HepG2 (cell line): Measurements from ENCODE around the gene PPP4C. TPM values are rescaled to one million over a fixed set of nuclear protein-coding genes. Genes with fewer than 3 reads are reported as not detected.

Source experiments
- AGO1 ChIP-seq: fragments of 200-400 bp; formaldehyde crosslinking; IDR thresholded peaks from 2 replicates; pipeline ENCODE4 v1.6.1; 2017; ENCODE audit warnings: mild to moderate bottlenecking, low read depth, low read length, moderate library complexity; ENCODE audit not compliant: poor library complexity, severe bottlenecking
- FOSL1 ChIP-seq: sonication (generic); formaldehyde crosslinking; IDR thresholded peaks from 2 replicates; pipeline ENCODE4 v1.9.0; 2021; ENCODE audit warnings: missing genetic modification reagents, borderline replicate concordance
- MYC ChIP-seq: sonication (generic); formaldehyde crosslinking; IDR thresholded peaks from 2 replicates; pipeline ENCODE4 v1.9.0; 2021; ENCODE audit warnings: missing genetic modification reagents, borderline replicate concordance
- NONO ChIP-seq, 2 experiments: fragments of 450-650 bp in 1 of 2; sonication (generic) in 1 of 2; formaldehyde crosslinking in 1 of 2; IDR thresholded peaks in 1 of 2; conservative IDR thresholded peaks in 1 of 2; 2 replicates each; pipeline versions ENCODE4 v1.6.1 to v1.8.0; 2017 to 2022; ENCODE audit warnings: mild to moderate bottlenecking in 1 of 2, missing genetic modification reagents in 1 of 2, moderate library complexity in 1 of 2
- SMAD3 ChIP-seq: sonication (generic); formaldehyde crosslinking; IDR thresholded peaks from 2 replicates; pipeline ENCODE4 v1.4.0; 2020; ENCODE audit warnings: missing genetic modification reagents
- SPEN ChIP-seq: sonication (generic); formaldehyde crosslinking; IDR thresholded peaks from 2 replicates; pipeline ENCODE4 v1.5.1; 2020; ENCODE audit warnings: low read depth, mild to moderate bottlenecking, missing genetic modification reagents
- ZBTB20 ChIP-seq: sonication (generic); formaldehyde crosslinking; IDR thresholded peaks from 2 replicates; pipeline ENCODE4 v1.8.1; 2023; ENCODE audit warnings: missing genetic modification reagents, low read depth, mild to moderate bottlenecking, borderline replicate concordance
- ZC3H13 ChIP-seq: sonication (generic); formaldehyde crosslinking; IDR thresholded peaks from 2 replicates; pipeline ENCODE4 v1.8.1; 2023; ENCODE audit warnings: mild to moderate bottlenecking, missing genetic modification reagents, moderate library complexity
- ZNF577 ChIP-seq: sonication (generic); formaldehyde crosslinking; IDR thresholded peaks from 2 replicates; pipeline ENCODE4 v1.4.0; 2020; ENCODE audit warnings: mild to moderate bottlenecking, low read depth, missing genetic modification reagents, borderline replicate concordance
- ZNF709 ChIP-seq: sonication (generic); formaldehyde crosslinking; IDR thresholded peaks from 2 replicates; pipeline ENCODE4 v1.5.0; 2020; ENCODE audit warnings: mild to moderate bottlenecking, missing genetic modification reagents
- ZNF749 ChIP-seq: sonication (generic); formaldehyde crosslinking; IDR thresholded peaks from 2 replicates; pipeline ENCODE4 v1.8.0; 2022; ENCODE audit warnings: mild to moderate bottlenecking, missing genetic modification reagents, moderate library complexity, borderline replicate concordance
- ZNF777 ChIP-seq: sonication (generic); formaldehyde crosslinking; IDR thresholded peaks from 2 replicates; pipeline ENCODE4 v1.4.0; 2020; ENCODE audit warnings: missing genetic modification reagents
- ZNF816 ChIP-seq: sonication (generic); formaldehyde crosslinking; IDR thresholded peaks from 2 replicates; pipeline ENCODE4 v1.8.0; 2022; ENCODE audit warnings: missing genetic modification reagents, mild to moderate bottlenecking, borderline replicate concordance
- polyA plus RNA-seq, 8 experiments: library from polyadenylated mRNA; depleted of rRNA in 3 of 8; stranded (reverse) in 7 of 8; unstranded in 1 of 8; fragments of >200 nt; fragmentation: Illumina TruSeq in 4 of 8; extraction: Trizol in 4 of 8; gene quantifications; 2 replicates each; pipeline versions ENCODE4 v1.2.1 to v1.2.3, GENCODE V29; 2011 to 2016; ENCODE audit warnings: low read depth in 4 of 8, missing spikeins in 1 of 8, mixed read lengths in 1 of 8; ENCODE audit not compliant: insufficient read depth in 1 of 8
- total RNA-seq, 5 experiments: library from RNA; depleted of rRNA; stranded (reverse); fragments of >200 nt; fragmentation: Illumina TruSeq; extraction: Trizol; gene quantifications; 2 replicates each; pipeline ENCODE4 v1.2.3, GENCODE V29; 2016; ENCODE audit warnings: low read depth in 1 of 5
- TF ChIP-seq, protein P1 (sequence below): sonication (generic); formaldehyde crosslinking; IDR thresholded peaks from 2 replicates; pipeline ENCODE4 v1.4.0; 2020; ENCODE audit warnings: missing genetic modification reagents, borderline replicate concordance
- TF ChIP-seq, protein P2 (sequence below): sonication (generic); formaldehyde crosslinking; IDR thresholded peaks from 2 replicates; pipeline ENCODE4 v1.8.1; 2023; ENCODE audit warnings: mild to moderate bottlenecking, missing genetic modification reagents, borderline replicate concordance
- TF ChIP-seq, protein P3 (sequence below): sonication (generic); formaldehyde crosslinking; IDR thresholded peaks from 2 replicates; pipeline ENCODE4 v1.4.0; 2020; ENCODE audit warnings: mild to moderate bottlenecking, missing genetic modification reagents
- TF ChIP-seq, protein P4 (sequence below): sonication (generic); formaldehyde crosslinking; IDR thresholded peaks from 2 replicates; pipeline ENCODE4 v1.4.0; 2020; ENCODE audit warnings: mild to moderate bottlenecking, missing genetic modification reagents

PPP4C gene
- total and polyA plus RNA-seq, 2 of the 13 experiments (the other 11 are each of a cell fraction or from before 2014, with no cell fraction given), result 176 to 220 TPM

DNA sequence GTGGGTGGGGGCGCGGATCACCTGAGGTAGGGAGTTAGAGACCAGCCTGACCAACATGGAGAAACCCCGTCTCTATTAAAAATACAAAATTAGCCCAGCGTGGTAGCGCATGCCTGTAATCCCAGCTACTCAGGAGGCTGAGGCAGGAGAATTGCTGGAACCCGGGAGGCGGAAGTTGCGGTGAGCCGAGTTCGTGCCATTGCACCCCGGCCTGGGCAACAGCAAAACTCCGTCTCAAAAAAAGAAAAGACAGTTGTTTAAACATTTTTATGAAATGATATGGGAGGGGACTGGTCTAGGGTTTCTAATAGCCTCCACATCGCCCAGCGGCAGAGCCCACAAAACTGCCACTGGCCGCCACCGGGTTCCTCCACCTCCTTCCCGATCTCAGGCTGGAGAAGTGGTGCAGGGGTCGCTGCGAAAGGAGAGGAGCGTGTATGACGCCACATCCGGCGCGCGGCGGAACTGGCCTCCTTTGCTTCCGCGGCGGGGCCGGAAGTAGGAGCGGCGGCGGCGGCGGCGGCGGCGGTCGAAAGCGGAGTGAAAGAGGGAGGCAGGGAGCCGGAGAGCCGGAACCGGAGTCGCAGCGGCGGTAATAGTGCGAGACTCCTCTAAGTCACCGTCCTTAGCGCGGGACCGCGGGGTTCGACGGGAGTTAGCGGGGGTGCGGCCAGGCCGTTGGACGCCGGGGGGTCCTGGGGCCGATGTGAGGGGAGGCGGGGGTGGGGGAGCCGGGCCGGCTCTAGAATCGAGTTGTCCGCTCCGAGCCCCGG lies at the start of gene PPP4C (continued):
- TF ChIP-seq, protein P1, sequence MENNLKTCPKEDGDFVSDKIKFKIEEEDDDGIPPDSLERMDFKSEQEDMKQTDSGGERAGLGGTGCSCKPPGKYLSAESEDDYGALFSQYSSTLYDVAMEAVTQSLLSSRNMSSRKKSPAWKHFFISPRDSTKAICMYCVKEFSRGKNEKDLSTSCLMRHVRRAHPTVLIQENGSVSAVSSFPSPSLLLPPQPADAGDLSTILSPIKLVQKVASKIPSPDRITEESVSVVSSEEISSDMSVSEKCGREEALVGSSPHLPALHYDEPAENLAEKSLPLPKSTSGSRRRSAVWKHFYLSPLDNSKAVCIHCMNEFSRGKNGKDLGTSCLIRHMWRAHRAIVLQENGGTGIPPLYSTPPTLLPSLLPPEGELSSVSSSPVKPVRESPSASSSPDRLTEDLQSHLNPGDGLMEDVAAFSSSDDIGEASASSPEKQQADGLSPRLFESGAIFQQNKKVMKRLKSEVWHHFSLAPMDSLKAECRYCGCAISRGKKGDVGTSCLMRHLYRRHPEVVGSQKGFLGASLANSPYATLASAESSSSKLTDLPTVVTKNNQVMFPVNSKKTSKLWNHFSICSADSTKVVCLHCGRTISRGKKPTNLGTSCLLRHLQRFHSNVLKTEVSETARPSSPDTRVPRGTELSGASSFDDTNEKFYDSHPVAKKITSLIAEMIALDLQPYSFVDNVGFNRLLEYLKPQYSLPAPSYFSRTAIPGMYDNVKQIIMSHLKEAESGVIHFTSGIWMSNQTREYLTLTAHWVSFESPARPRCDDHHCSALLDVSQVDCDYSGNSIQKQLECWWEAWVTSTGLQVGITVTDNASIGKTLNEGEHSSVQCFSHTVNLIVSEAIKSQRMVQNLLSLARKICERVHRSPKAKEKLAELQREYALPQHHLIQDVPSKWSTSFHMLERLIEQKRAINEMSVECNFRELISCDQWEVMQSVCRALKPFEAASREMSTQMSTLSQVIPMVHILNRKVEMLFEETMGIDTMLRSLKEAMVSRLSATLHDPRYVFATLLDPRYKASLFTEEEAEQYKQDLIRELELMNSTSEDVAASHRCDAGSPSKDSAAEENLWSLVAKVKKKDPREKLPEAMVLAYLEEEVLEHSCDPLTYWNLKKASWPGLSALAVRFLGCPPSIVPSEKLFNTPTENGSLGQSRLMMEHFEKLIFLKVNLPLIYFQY (CRISPR knock-in tag), result no peak
- no peak for TF ChIP-seq ZNF577 (CRISPR knock-in tag)
- no peak for TF ChIP-seq NONO (IDR thresholded peaks at IDR 0.05)
- peak; percentile 93 for TF ChIP-seq NONO (CRISPR knock-in tag; conservative IDR thresholded peaks at IDR 0.05)
- TF ChIP-seq ZC3H13, result peak; percentile 70; the same call in 1 of the 2 replicates
- TF ChIP-seq ZBTB20 (CRISPR knock-in tag), result peak; percentile 68; the same call in 1 of the 2 replicates
- TF ChIP-seq AGO1, result peak; percentile 97
- TF ChIP-seq FOSL1, result no peak
- TF ChIP-seq, protein P2, sequence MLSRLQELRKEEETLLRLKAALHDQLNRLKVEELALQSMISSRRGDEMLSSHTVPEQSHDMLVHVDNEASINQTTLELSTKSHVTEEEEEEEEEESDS (CRISPR knock-in tag), result peak; percentile 81; the same call in 1 of the 2 replicates
- TF ChIP-seq MYC (CRISPR knock-in tag), result peak; percentile 35; the same call in 1 of the 2 replicates
- peak; percentile 83 for TF ChIP-seq SPEN (CRISPR knock-in tag)
- peak; percentile 48; the same call in 1 of the 2 replicates for TF ChIP-seq ZNF749
- TF ChIP-seq ZNF816 (CRISPR knock-in tag), result peak; percentile 80
- TF ChIP-seq ZNF709 (CRISPR knock-in tag), result peak; percentile 83
- TF ChIP-seq, protein P3, sequence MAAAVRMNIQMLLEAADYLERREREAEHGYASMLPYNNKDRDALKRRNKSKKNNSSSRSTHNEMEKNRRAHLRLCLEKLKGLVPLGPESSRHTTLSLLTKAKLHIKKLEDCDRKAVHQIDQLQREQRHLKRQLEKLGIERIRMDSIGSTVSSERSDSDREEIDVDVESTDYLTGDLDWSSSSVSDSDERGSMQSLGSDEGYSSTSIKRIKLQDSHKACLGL (CRISPR knock-in tag), result peak; percentile 53; the same call in 1 of the 2 replicates
- TF ChIP-seq ZNF777 (CRISPR knock-in tag), result no peak
- TF ChIP-seq, protein P4, sequence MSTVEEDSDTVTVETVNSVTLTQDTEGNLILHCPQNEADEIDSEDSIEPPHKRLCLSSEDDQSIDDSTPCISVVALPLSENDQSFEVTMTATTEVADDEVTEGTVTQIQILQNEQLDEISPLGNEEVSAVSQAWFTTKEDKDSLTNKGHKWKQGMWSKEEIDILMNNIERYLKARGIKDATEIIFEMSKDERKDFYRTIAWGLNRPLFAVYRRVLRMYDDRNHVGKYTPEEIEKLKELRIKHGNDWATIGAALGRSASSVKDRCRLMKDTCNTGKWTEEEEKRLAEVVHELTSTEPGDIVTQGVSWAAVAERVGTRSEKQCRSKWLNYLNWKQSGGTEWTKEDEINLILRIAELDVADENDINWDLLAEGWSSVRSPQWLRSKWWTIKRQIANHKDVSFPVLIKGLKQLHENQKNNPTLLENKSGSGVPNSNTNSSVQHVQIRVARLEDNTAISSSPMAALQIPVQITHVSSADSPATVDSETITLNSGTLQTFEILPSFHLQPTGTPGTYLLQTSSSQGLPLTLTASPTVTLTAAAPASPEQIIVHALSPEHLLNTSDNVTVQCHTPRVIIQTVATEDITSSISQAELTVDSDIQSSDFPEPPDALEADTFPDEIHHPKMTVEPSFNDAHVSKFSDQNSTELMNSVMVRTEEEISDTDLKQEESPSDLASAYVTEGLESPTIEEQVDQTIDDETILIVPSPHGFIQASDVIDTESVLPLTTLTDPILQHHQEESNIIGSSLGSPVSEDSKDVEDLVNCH (CRISPR knock-in tag), result 0 out of 2 replicates have a peak, but pooled peaks have one; percentile 13
- peak; percentile 73; the same call in 1 of the 2 replicates for TF ChIP-seq SMAD3 (CRISPR knock-in tag)
